IMR-90 (cell line): ENCODE results near the gene PALMD. TPM values are rescaled to one million over a fixed set of nuclear protein-coding genes. Genes with fewer than 3 reads are reported as not detected.

Source experiments
- ATAC-seq: fragments of 200-7000 bp; cut with Tn5 transposase; 2 replicates; pipeline ENCODE4 v1.9.1; 2020; ENCODE audit warnings: low read depth, mild to moderate bottlenecking, moderate library complexity
- BruUV-seq: library from RNA; stranded (reverse); fragments of 400-500 nt; replicated peaks from 2 replicates; lab custom pipeline; 2021; lab: Mats Ljungman, UMichigan
- CTCF ChIA-PET: fragments of 300-600 bp; formaldehyde crosslinking; extraction: SDS; loops from one replicate; lab custom pipeline; 2021; ENCODE audit warnings: antibody characterized with exemption; lab: Yijun Ruan, JAX
- POLR2A ChIA-PET: fragments of 300-600 bp; sonication (Branson Sonifier 250); formaldehyde crosslinking; loops from one replicate; lab custom pipeline; 2022; ENCODE audit warnings: antibody characterized with exemption; ENCODE audit not compliant: unreplicated experiment; lab: Charles Lee
- DNase-seq: peaks from one replicate; pipeline ENCODE4 v3.0.0; 2013
- H2AFZ ChIP-seq: replicated peaks from 2 replicates; pipeline ENCODE3; 2013; ENCODE audit warnings: low read length, mild to moderate bottlenecking; ENCODE audit not compliant: poor library complexity
- H2AK5ac ChIP-seq: 2 replicates; pipeline ENCODE4 v1.6.1; 2013; ENCODE audit warnings: low read depth, low read length, inconsistent platforms
- H2AK9ac ChIP-seq: replicated peaks from 2 replicates; pipeline ENCODE3; 2013; ENCODE audit warnings: mild to moderate bottlenecking, low read depth, low read length, moderate library complexity; ENCODE audit not compliant: poor library complexity
- H2BK120ac ChIP-seq: 2 replicates; pipeline ENCODE4 v1.6.1; 2013; ENCODE audit warnings: low read depth, low read length, inconsistent platforms
- H2BK15ac ChIP-seq: 3 replicates; pipeline ENCODE4 v1.6.1; 2013; ENCODE audit warnings: low read depth, low read length, inconsistent platforms
- H2BK20ac ChIP-seq: 2 replicates; pipeline ENCODE4 v1.6.1; 2013; ENCODE audit warnings: low read depth, mild to moderate bottlenecking, inconsistent platforms, low read length, moderate library complexity
- H2BK5ac ChIP-seq: 2 replicates; pipeline ENCODE4 v1.6.1; 2013; ENCODE audit warnings: mild to moderate bottlenecking, low read depth, low read length, inconsistent platforms; ENCODE audit not compliant: poor library complexity, severe bottlenecking
- H3K14ac ChIP-seq: replicated peaks from 2 replicates; pipeline ENCODE4 v1.6.1; 2013; ENCODE audit warnings: low read depth, low read length, inconsistent platforms
- H3K18ac ChIP-seq: 2 replicates; pipeline ENCODE4 v1.6.1; 2013; ENCODE audit warnings: low read depth, low read length, control low read depth
- H3K23ac ChIP-seq: 2 replicates; pipeline ENCODE4 v1.6.1; 2013; ENCODE audit warnings: low read depth, low read length, inconsistent platforms
- H3K27ac ChIP-seq: 2 replicates; pipeline ENCODE4 v1.5.1; 2013; ENCODE audit warnings: mild to moderate bottlenecking, control low read depth, low read length; ENCODE audit not compliant: insufficient read depth
- H3K27me3 ChIP-seq: 2 replicates; pipeline ENCODE4 v1.6.1; 2013; ENCODE audit warnings: low read length; ENCODE audit not compliant: control insufficient read depth, insufficient read depth
- H3K36me3 ChIP-seq: 2 replicates; pipeline ENCODE4 v1.6.1; 2013; ENCODE audit warnings: low read length, mixed read lengths; ENCODE audit not compliant: control insufficient read depth, insufficient read depth
- H3K4ac ChIP-seq: 2 replicates; pipeline ENCODE4 v1.6.1; 2013; ENCODE audit warnings: low read depth, low read length, inconsistent platforms
- H3K4me1 ChIP-seq: 2 replicates; pipeline ENCODE4 v1.6.1; 2013; ENCODE audit warnings: low read length, mixed read lengths; ENCODE audit not compliant: control insufficient read depth, insufficient read depth
- H3K4me2 ChIP-seq: 2 replicates; pipeline ENCODE4 v1.6.1; 2013; ENCODE audit warnings: low read depth, mild to moderate bottlenecking, control low read depth, low read length, moderate library complexity
- H3K4me3 ChIP-seq: 2 replicates; pipeline ENCODE4 v1.5.1; 2013; ENCODE audit warnings: low read depth, mild to moderate bottlenecking, control low read depth, low read length, moderate library complexity; ENCODE audit not compliant: insufficient read depth
- H3K56ac ChIP-seq: 2 replicates; pipeline ENCODE4 v1.6.1; 2013; ENCODE audit warnings: low read length, inconsistent platforms; ENCODE audit not compliant: insufficient read depth; ENCODE audit errors: extremely low read depth
- H3K79me1 ChIP-seq, 2 experiments: 2 replicates each; pipeline ENCODE4 v1.6.1; 2013; ENCODE audit warnings: low read length in 2 of 2, inconsistent platforms in 1 of 2, low read depth in 1 of 2
- H3K9ac ChIP-seq: 2 replicates; pipeline ENCODE4 v1.6.1; 2013; ENCODE audit warnings: low read depth, low read length, control low read depth
- H3K9me1 ChIP-seq: 2 replicates; pipeline ENCODE4 v1.6.1; 2013; ENCODE audit warnings: low read length, inconsistent platforms; ENCODE audit not compliant: insufficient read depth
- H3K9me3 ChIP-seq: 2 replicates; pipeline ENCODE4 v1.6.1; 2013; ENCODE audit warnings: low read length; ENCODE audit not compliant: control insufficient read depth, insufficient read depth
- H4K20me1 ChIP-seq: 2 replicates; pipeline ENCODE4 v1.6.1; 2013; ENCODE audit warnings: low read length, inconsistent platforms; ENCODE audit not compliant: insufficient read depth
- H4K5ac ChIP-seq: 2 replicates; pipeline ENCODE4 v1.6.1; 2013; ENCODE audit warnings: mild to moderate bottlenecking, low read depth, low read length, control low read depth
- H4K8ac ChIP-seq, 2 experiments: 2 replicates each; pipeline ENCODE4 v1.6.1; 2013; ENCODE audit warnings: low read depth in 2 of 2, low read length in 2 of 2, control low read depth in 1 of 2, inconsistent platforms in 1 of 2
- H4K91ac ChIP-seq: 2 replicates; pipeline ENCODE4 v1.6.1; 2013; ENCODE audit warnings: low read depth, low read length, inconsistent platforms; ENCODE audit not compliant: insufficient read depth
- POLR2A ChIP-seq: IDR thresholded peaks from 2 replicates; pipeline ENCODE4 v1.6.1; 2012; ENCODE audit warnings: mild to moderate bottlenecking, low read depth, low read length
- USF2 ChIP-seq: fragments of 150-350 bp; IDR thresholded peaks from 2 replicates; pipeline ENCODE4 v1.6.1; 2017; ENCODE audit warnings: mild to moderate bottlenecking, antibody characterized with exemption, low read length, low read depth
- WGBS, 2 experiments: methylation state at CpG; one replicate each; pipeline versions ENCODE4 v1.1.5 to v1.1.7; 2013; ENCODE audit warnings: missing lambda C conversion rate in 2 of 2; ENCODE audit not compliant: insufficient read length in 1 of 2; ENCODE audit errors: extremely low coverage in 2 of 2; 5-methylcytosine and 5-hydroxymethylcytosine counted together
- dilution Hi-C: fragments of 300-500 bp; cut with HindIII; formaldehyde crosslinking; loops from one replicate; pipeline ENCODE4 v1.14.3; 2018; ENCODE audit warnings: low sequenced_read_pairs; ENCODE audit not compliant: unreplicated experiment
- in situ Hi-C: fragments of 300-500 bp; cut with MboI; formaldehyde crosslinking; loops from 3 replicates; pipeline ENCODE4 v1.14.3; 2019; ENCODE audit warnings: low sequenced_read_pairs, inconsistent platforms, mixed read lengths
- intact Hi-C: fragments of 100-400 bp; cut with micrococcal nuclease; formaldehyde crosslinking; loops from 2 replicates; pipeline ENCODE4 v1.10.0; 2022
- polyA plus RNA-seq, 3 experiments: library from polyadenylated mRNA; depleted of rRNA; stranded (reverse); fragments of >200 nt; gene quantifications; 2 replicates each; pipeline ENCODE4 v1.2.3, GENCODE V29; 2012; ENCODE audit warnings: low replicate concordance in 1 of 3
- total RNA-seq: library from RNA; depleted of rRNA; stranded (reverse); fragments of >200 nt; gene quantifications from 2 replicates; pipeline ENCODE4 v1.2.3, GENCODE V29; 2012
- TF ChIP-seq, protein P1 (sequence below): conservative IDR thresholded peaks from 2 replicates; pipeline ENCODE4 v1.5.1; 2012; ENCODE audit warnings: mild to moderate bottlenecking, low read depth, low read length, improper control_type of control experiment

The PALMD gene
- total and polyA plus RNA-seq, 2 of the 4 experiments (the other 2 are of a cell fraction), result 0.51 to 0.72 TPM

- no peak for DNase-seq
- H2BK15ac ChIP-seq, result 0 out of 3 replicates have a peak overlapping the region, but pooled peaks have one; percentile 10
- in situ Hi-C loops, result no loop called here
- no peak overlapping the region for H3K9ac ChIP-seq
- H2AK9ac ChIP-seq, result no peak overlapping the region
- H2BK20ac ChIP-seq, result no peak overlapping the region
- H3K27ac ChIP-seq, result no peak overlapping the region
- no peak overlapping the region for H3K4me3 ChIP-seq
- H3K9me3 ChIP-seq, result no peaks in the 10 kb centered on the region
- H3K23ac ChIP-seq, result no peak overlapping the region
- H3K56ac ChIP-seq, result no peak overlapping the region
- no peaks in the 10 kb centered on the region for H3K79me1 ChIP-seq
- BruUV-seq, result no TSS peak
- H3K4me1 ChIP-seq, result peaks cover 3% of the 10 kb centered on the region; the same call in 1 of the 2 replicates
- no peak overlapping the region for H2BK5ac ChIP-seq
- H3K4me2 ChIP-seq, result no peak overlapping the region; the same call in 1 of the 2 replicates
- ChIA-PET CTCF (interaction anchor here (1.2 kb wide), 1 partner anchor 12 kb away, joined by 6 read pairs; no protein-coding TSS in a partner anchor), POLR2A (interaction anchor here (0.7 kb wide), 2 partner anchors 20 to 25 kb away, joined by 3 read pairs; no protein-coding TSS in a partner anchor)
- no peaks in the 10 kb centered on the region for H3K9me1 ChIP-seq
- no peak overlapping the region for H4K5ac ChIP-seq
- H4K91ac ChIP-seq, result no peak overlapping the region
- no CpG with 5 or more reads among the region's 3 CpGs for WGBS, 2 experiments
- no peak overlapping the region for H3K4ac ChIP-seq
- no peaks in the 10 kb centered on the region for H4K20me1 ChIP-seq
- intact Hi-C loops, result no loop called here
- no peaks in the 10 kb centered on the region for H3K36me3 ChIP-seq
- H3K27me3 ChIP-seq, result no peaks in the 10 kb centered on the region
- no peak overlapping the region for H2BK120ac ChIP-seq
- no peak overlapping the region for H2AK5ac ChIP-seq
- peak overlapping the region; percentile 16; the same call in 1 of the 2 replicates for H3K18ac ChIP-seq
- TF ChIP-seq, protein P1, sequence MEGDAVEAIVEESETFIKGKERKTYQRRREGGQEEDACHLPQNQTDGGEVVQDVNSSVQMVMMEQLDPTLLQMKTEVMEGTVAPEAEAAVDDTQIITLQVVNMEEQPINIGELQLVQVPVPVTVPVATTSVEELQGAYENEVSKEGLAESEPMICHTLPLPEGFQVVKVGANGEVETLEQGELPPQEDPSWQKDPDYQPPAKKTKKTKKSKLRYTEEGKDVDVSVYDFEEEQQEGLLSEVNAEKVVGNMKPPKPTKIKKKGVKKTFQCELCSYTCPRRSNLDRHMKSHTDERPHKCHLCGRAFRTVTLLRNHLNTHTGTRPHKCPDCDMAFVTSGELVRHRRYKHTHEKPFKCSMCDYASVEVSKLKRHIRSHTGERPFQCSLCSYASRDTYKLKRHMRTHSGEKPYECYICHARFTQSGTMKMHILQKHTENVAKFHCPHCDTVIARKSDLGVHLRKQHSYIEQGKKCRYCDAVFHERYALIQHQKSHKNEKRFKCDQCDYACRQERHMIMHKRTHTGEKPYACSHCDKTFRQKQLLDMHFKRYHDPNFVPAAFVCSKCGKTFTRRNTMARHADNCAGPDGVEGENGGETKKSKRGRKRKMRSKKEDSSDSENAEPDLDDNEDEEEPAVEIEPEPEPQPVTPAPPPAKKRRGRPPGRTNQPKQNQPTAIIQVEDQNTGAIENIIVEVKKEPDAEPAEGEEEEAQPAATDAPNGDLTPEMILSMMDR, result no peak
- no peak for TF ChIP-seq USF2
- TF ChIP-seq POLR2A, result no peak
- ATAC-seq, result peak; percentile 42; the same call in 1 of the 2 replicates
- H2AFZ ChIP-seq, result no peak overlapping the region
- dilution Hi-C loops, result no loop called here
- H4K8ac ChIP-seq, result 0 out of 4 replicates have a peak overlapping the region, but pooled peaks of 1 of the 2 experiments have one; percentile 21
- 0 out of 2 replicates have a peak overlapping the region, but pooled peaks have one; percentile 17 for H3K14ac ChIP-seq
Observed at GRCh38 chr1:99634971-99635624, 10.8 kb upstream of the PALMD start.
